VCaP (cell line): ENCODE results near the gene POU6F1.

ENCODE experiments used
- H3K27ac ChIP-seq: fragments of 450-650 bp; 2 replicates; pipeline ENCODE4 v1.5.1; 2017
- TF ChIP-seq, protein P1 (sequence below): fragments of 450-650 bp; conservative IDR thresholded peaks from 2 replicates; pipeline ENCODE4 v1.5.1; 2017; ENCODE audit warnings: mild to moderate bottlenecking, moderate library complexity

POU6F1 gene

DNA sequence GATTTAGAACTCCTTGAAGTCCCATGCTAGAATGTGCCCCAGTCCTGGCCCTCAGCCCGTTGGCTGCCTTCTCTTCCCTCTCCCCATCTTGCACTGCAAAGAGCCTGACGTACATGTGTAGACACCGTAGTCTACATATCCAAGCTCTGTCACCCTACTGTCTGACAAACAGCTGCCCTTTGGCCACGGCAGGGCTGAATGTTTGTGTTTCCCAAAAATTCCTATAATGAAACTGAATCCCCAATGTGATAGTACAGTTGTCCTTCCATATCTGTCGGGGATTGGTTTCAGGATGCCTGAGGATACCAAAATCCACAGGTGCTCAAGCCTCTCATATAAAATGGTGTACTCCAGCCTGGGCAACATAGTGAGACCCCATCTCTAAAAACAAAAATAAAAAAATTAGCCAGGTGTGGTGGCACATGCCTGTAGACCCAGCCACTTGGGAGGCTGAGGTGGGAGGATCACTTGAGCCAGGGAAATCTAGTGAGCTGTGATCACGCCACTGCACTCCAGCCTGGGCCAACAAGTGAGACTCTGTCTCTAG lies 32.6 kb downstream of the POU6F1 start:
- no peak overlapping the region for H3K27ac ChIP-seq
- TF ChIP-seq, protein P1, sequence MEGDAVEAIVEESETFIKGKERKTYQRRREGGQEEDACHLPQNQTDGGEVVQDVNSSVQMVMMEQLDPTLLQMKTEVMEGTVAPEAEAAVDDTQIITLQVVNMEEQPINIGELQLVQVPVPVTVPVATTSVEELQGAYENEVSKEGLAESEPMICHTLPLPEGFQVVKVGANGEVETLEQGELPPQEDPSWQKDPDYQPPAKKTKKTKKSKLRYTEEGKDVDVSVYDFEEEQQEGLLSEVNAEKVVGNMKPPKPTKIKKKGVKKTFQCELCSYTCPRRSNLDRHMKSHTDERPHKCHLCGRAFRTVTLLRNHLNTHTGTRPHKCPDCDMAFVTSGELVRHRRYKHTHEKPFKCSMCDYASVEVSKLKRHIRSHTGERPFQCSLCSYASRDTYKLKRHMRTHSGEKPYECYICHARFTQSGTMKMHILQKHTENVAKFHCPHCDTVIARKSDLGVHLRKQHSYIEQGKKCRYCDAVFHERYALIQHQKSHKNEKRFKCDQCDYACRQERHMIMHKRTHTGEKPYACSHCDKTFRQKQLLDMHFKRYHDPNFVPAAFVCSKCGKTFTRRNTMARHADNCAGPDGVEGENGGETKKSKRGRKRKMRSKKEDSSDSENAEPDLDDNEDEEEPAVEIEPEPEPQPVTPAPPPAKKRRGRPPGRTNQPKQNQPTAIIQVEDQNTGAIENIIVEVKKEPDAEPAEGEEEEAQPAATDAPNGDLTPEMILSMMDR: no peak

DNA sequence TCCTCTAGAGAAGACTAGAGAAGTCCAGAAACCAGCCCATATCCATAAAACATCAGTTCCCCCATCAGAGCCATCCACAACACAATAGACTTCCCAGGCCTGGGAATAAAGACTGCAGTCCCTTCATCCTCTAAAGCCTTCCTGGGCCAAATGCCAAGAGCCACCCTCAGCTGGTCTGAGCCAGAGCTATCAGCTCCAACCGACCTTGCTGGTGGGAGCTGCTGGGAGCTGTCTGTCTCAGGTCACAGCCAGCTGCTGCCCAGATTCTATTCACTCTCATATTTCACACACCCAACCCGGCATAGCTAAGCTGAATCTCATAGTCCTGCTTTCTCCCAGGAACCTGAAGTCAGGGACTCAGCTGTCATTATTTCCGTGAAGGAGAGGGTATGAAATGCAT lies 34.0 kb downstream of the POU6F1 start:
- H3K27ac ChIP-seq: no peak overlapping the region
- TF ChIP-seq, protein P1: no peak

GRCh38 chr12:51183349-51183748 lies 34.5 kb downstream of the POU6F1 start:
- H3K27ac ChIP-seq: no peak overlapping the region
- TF ChIP-seq, protein P1: no peak

GRCh38 chr12:51181558-51181957 lies 36.3 kb downstream of the POU6F1 start:
- TF ChIP-seq, protein P1: no peak
- H3K27ac ChIP-seq: no peak overlapping the region

DNA sequence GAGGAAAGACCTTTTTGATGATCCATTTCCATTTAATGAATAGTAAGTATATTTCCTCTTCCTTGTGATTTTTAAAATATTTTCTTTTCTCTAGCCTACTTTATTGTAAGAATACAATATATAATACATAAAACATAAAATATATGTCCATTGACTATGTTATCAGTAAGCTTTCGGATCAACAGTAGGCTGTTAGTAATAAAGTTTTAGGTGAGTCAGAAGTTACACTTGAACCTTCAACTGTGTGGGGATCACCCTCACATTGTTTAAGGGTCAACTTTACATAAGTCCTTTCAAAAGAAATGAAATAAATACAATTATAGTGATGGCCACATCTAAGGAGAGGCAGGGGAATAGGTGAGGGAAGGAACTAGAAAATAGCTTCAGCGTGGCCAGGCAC lies 40.0 kb downstream of the POU6F1 start:
- TF ChIP-seq, protein P1: no peak
- no peak overlapping the region for H3K27ac ChIP-seq

GRCh38 chr12:51174501-51174900 lies 43.4 kb downstream of the POU6F1 start:
- TF ChIP-seq, protein P1: no peak
- no peak overlapping the region for H3K27ac ChIP-seq

- peak within 1 kb of the TSS; percentile 96 for H3K27ac ChIP-seq
- TF ChIP-seq, protein P1: no peak
Observed at GRCh38 chr12:51172515-51173431, 45.1 kb downstream of the POU6F1 start, which contains the start of gene TFCP2. Gene TFCP2, minus strand, starts transcription at chr12:51173135. Its CDS starts 713 bp downstream, at chr12:51172422.
